Measurements from ENCODE around the gene SLC10A6. TPM values are rescaled to one million over a fixed set of nuclear protein-coding genes. Genes with fewer than 3 reads are reported as not detected.
"Not testable (repeated sequence)": the region's sequence is repeated elsewhere in the genome, so short reads cannot be mapped to it uniquely, and the experiment has no call there.

SLC10A6 gene
- total RNA-seq, 2 experiments from 2014 or later: not detected

GRCh38 chr4:86875436-86875835 lies 26.3 kb upstream of the SLC10A6 start:
- H3K4me1 Mint-ChIP-seq; CTCF ChIA-PET; H3K27ac Mint-ChIP-seq; ATAC-seq; H3K27me3 Mint-ChIP-seq; DNase-seq; H3K4me3 Mint-ChIP-seq; H3K9me3 Mint-ChIP-seq (ENCODE audit: low read depth); H3K36me3 Mint-ChIP-seq: not testable (repeated sequence)

GRCh38 chr4:86872135-86872534 lies 23.0 kb upstream of the SLC10A6 start:
- no peak for DNase-seq
- Mint-ChIP-seq H3K4me3 (no peak overlapping the region), H3K36me3 (no peaks in the 10 kb centered on the region), H3K27ac (no peak overlapping the region), H3K4me1 (no peaks in the 10 kb centered on the region), H3K27me3 (peaks cover 2% of the 10 kb centered on the region), H3K9me3 (ENCODE audit: low read depth) (no peaks in the 10 kb centered on the region)
- ATAC-seq: no peak
- CTCF ChIA-PET: no interaction called here

GRCh38 chr4:86870442-86871069 lies 21.4 kb upstream of the SLC10A6 start:
- no peak overlapping the region for H3K4me3 Mint-ChIP-seq
- no peaks in the 10 kb centered on the region for H3K9me3 Mint-ChIP-seq (ENCODE audit: low read depth)
- H3K4me1 Mint-ChIP-seq: no peaks in the 10 kb centered on the region
- no peaks in the 10 kb centered on the region for H3K36me3 Mint-ChIP-seq
- ATAC-seq (no peak), DNase-seq (no peak)
- CTCF ChIA-PET: no interaction called here
- H3K27me3 Mint-ChIP-seq: no peaks in the 10 kb centered on the region
- H3K27ac Mint-ChIP-seq: no peak overlapping the region

- DNase-seq (no peak), ATAC-seq (no peak)
- CTCF ChIA-PET: no interaction called here
- no peaks in the 10 kb centered on the region for H3K4me1 Mint-ChIP-seq
- H3K9me3 Mint-ChIP-seq (ENCODE audit: low read depth): no peaks in the 10 kb centered on the region
- no peaks in the 10 kb centered on the region for H3K36me3 Mint-ChIP-seq
- no peak overlapping the region for H3K4me3 Mint-ChIP-seq
- no peaks in the 10 kb centered on the region for H3K27me3 Mint-ChIP-seq
- H3K27ac Mint-ChIP-seq: no peak overlapping the region
These were observed 8.3 kb upstream of the SLC10A6 start for GRCh38 chr4:86857341-86858052.

GRCh38 chr4:86856896-86857295 lies 7.7 kb upstream of the SLC10A6 start:
- ATAC-seq (no peak), DNase-seq (no peak)
- no peak overlapping the region for H3K4me3 Mint-ChIP-seq
- CTCF ChIA-PET: no interaction called here
- no peaks in the 10 kb centered on the region for H3K36me3 Mint-ChIP-seq
- no peak overlapping the region for H3K27ac Mint-ChIP-seq
- no peaks in the 10 kb centered on the region for H3K9me3 Mint-ChIP-seq (ENCODE audit: low read depth)
- H3K4me1 Mint-ChIP-seq: no peaks in the 10 kb centered on the region
- H3K27me3 Mint-ChIP-seq: no peaks in the 10 kb centered on the region

- Mint-ChIP-seq H3K27ac (no peak overlapping the region), H3K36me3 (no peaks in the 10 kb centered on the region), H3K9me3 (ENCODE audit: low read depth) (no peaks in the 10 kb centered on the region), H3K4me1 (no peaks in the 10 kb centered on the region), H3K27me3 (no peaks in the 10 kb centered on the region), H3K4me3 (no peak overlapping the region)
- CTCF ChIA-PET: no interaction called here
- no peak for ATAC-seq
- no peak for DNase-seq
These were observed 6.4 kb upstream of the SLC10A6 start for GRCh38 chr4:86855572-86855971.

- Mint-ChIP-seq H3K27ac (no peak overlapping the region), H3K4me3 (no peak overlapping the region), H3K36me3 (no peaks in the 10 kb centered on the region), H3K9me3 (ENCODE audit: low read depth) (no peaks in the 10 kb centered on the region), H3K27me3 (no peaks in the 10 kb centered on the region), H3K4me1 (no peaks in the 10 kb centered on the region)
- CTCF ChIA-PET: no interaction called here
- ATAC-seq: no peak
- no peak for DNase-seq
These were observed 4.0 kb upstream of the SLC10A6 start for GRCh38 chr4:86853209-86853608.

GRCh38 chr4:86848136-86848535 lies 1.0 kb downstream of the SLC10A6 start:
- no peak for DNase-seq
- H3K4me1 Mint-ChIP-seq: no peaks in the 10 kb centered on the region
- H3K4me3 Mint-ChIP-seq: no peak overlapping the region
- CTCF ChIA-PET: no interaction called here
- no peak for ATAC-seq
- H3K27me3 Mint-ChIP-seq: no peaks in the 10 kb centered on the region
- H3K9me3 Mint-ChIP-seq (ENCODE audit: low read depth): no peaks in the 10 kb centered on the region
- H3K36me3 Mint-ChIP-seq: no peaks in the 10 kb centered on the region
- no peak overlapping the region for H3K27ac Mint-ChIP-seq

GRCh38 chr4:86847571-86847970 lies 1.6 kb downstream of the SLC10A6 start:
- Mint-ChIP-seq H3K27ac (no peak overlapping the region), H3K9me3 (ENCODE audit: low read depth) (no peaks in the 10 kb centered on the region), H3K36me3 (no peaks in the 10 kb centered on the region), H3K4me3 (no peak overlapping the region), H3K27me3 (no peaks in the 10 kb centered on the region), H3K4me1 (no peaks in the 10 kb centered on the region)
- no peak for ATAC-seq
- no peak for DNase-seq
- CTCF ChIA-PET: no interaction called here

- Mint-ChIP-seq H3K27me3 (no peaks in the 10 kb centered on the region), H3K4me3 (no peak overlapping the region), H3K9me3 (ENCODE audit: low read depth) (no peaks in the 10 kb centered on the region), H3K4me1 (no peaks in the 10 kb centered on the region), H3K27ac (no peak overlapping the region), H3K36me3 (no peaks in the 10 kb centered on the region)
- no peak for DNase-seq
- no peak for ATAC-seq
- CTCF ChIA-PET: no interaction called here
These were observed 2.3 kb downstream of the SLC10A6 start for GRCh38 chr4:86846921-86847320.

GRCh38 chr4:86845593-86845992 lies 3.6 kb downstream of the SLC10A6 start:
- no peaks in the 10 kb centered on the region for H3K27me3 Mint-ChIP-seq
- H3K4me3 Mint-ChIP-seq: no peak overlapping the region
- H3K9me3 Mint-ChIP-seq (ENCODE audit: low read depth): no peaks in the 10 kb centered on the region
- CTCF ChIA-PET: no interaction called here
- H3K36me3 Mint-ChIP-seq: no peaks in the 10 kb centered on the region
- H3K4me1 Mint-ChIP-seq: no peaks in the 10 kb centered on the region
- DNase-seq (no peak), ATAC-seq (no peak)
- H3K27ac Mint-ChIP-seq: no peak overlapping the region

- DNase-seq: no peak
- no peaks in the 10 kb centered on the region for H3K4me1 Mint-ChIP-seq
- ATAC-seq: no peak
- H3K9me3 Mint-ChIP-seq (ENCODE audit: low read depth): no peaks in the 10 kb centered on the region
- H3K27ac Mint-ChIP-seq: no peak overlapping the region
- H3K27me3 Mint-ChIP-seq: no peaks in the 10 kb centered on the region
- CTCF ChIA-PET: no interaction called here
- no peaks in the 10 kb centered on the region for H3K36me3 Mint-ChIP-seq
- H3K4me3 Mint-ChIP-seq: no peak overlapping the region
These were observed 7.9 kb downstream of the SLC10A6 start for GRCh38 chr4:86841309-86841708.

- CTCF ChIA-PET: no interaction called here
- Mint-ChIP-seq H3K4me3 (no peak overlapping the region), H3K27ac (no peak overlapping the region), H3K4me1 (no peaks in the 10 kb centered on the region), H3K9me3 (ENCODE audit: low read depth) (no peaks in the 10 kb centered on the region), H3K36me3 (no peaks in the 10 kb centered on the region), H3K27me3 (no peaks in the 10 kb centered on the region)
- no peak for ATAC-seq
- no peak for DNase-seq
These were observed 8.3 kb downstream of the SLC10A6 start for GRCh38 chr4:86840858-86841257.

GRCh38 chr4:86837691-86838503 lies 11.3 kb downstream of the SLC10A6 start:
- Mint-ChIP-seq H3K36me3 (no peaks in the 10 kb centered on the region), H3K9me3 (ENCODE audit: low read depth) (no peaks in the 10 kb centered on the region), H3K4me1 (no peaks in the 10 kb centered on the region), H3K27ac (no peak overlapping the region), H3K4me3 (no peak overlapping the region), H3K27me3 (no peaks in the 10 kb centered on the region)
- DNase-seq (no peak), ATAC-seq (no peak)
- CTCF ChIA-PET: no interaction called here

All from activated CD8-positive, alpha-beta memory T cell treated with anti-CD3 and anti-CD28 coated beads, Interleukin-2, amount 10 ng/mL, durations not matched to agents 7 days and 5 days (primary cell).